SIG-M5 treated with dmso at 0.1 percent for 504 hours (cell line): ENCODE measurements around the gene CRABP1.

Source experiments
- DNase-seq: peaks from one replicate; lab custom pipeline; 2025; ENCODE audit not compliant: unreplicated experiment; lab: John Stamatoyannopoulos, UW

The CRABP1 gene

GRCh38 chr15:78316283-78317083 is 23.7 kb upstream of the CRABP1 start:
- DNase-seq = no peak

- DNase-seq = no peak
Measured at GRCh38 chr15:78317145-78317836, 22.9 kb upstream of the CRABP1 start.

GRCh38 chr15:78319588-78319987 is 20.6 kb upstream of the CRABP1 start:
- no peak for DNase-seq

GRCh38 chr15:78320183-78320582 is 20.0 kb upstream of the CRABP1 start:
- no peak for DNase-seq

GRCh38 chr15:78321041-78321570 is 19.0 kb upstream of the CRABP1 start:
- no peak for DNase-seq

DNA sequence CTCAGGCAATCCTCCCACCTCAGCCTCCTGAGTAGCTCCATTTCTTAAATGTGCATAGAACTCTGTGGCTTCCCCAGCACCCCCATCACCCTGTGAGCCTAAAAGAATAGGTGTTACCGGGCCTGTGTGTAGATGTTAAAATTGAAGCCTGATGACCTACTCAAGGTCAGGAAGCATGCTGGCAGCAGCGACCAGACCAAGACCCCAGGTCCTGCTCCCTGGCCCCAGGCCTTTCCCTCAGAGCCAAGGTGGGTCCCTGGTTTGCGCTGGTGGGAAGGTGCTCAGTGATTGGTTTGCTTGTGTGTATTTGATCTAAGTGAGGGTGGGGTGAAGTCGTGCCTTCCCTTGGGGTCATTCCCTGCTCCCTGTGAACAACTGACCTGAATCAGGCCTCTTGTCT is 18.4 kb upstream of the CRABP1 start:
- no peak for DNase-seq

DNA sequence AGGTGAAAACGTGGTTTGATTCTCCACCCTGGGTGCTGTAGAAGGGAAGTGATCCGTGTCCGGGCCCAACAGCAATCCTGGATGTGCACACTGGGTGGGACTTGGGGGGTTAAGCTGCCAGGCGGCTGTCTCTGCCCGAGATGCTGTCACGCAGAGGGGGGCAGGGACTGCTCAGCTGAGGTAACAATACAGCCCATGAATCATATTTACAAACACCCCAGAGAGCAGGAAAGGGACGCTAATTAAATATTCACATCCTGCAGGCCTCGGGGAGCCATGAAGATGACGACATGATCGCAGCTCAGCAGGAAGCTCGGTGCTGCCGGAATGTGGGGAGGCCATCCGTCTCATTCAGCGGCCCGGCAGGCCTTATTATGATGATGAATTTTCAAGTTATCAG is 17.9 kb upstream of the CRABP1 start:
- DNase-seq = no peak

DNA sequence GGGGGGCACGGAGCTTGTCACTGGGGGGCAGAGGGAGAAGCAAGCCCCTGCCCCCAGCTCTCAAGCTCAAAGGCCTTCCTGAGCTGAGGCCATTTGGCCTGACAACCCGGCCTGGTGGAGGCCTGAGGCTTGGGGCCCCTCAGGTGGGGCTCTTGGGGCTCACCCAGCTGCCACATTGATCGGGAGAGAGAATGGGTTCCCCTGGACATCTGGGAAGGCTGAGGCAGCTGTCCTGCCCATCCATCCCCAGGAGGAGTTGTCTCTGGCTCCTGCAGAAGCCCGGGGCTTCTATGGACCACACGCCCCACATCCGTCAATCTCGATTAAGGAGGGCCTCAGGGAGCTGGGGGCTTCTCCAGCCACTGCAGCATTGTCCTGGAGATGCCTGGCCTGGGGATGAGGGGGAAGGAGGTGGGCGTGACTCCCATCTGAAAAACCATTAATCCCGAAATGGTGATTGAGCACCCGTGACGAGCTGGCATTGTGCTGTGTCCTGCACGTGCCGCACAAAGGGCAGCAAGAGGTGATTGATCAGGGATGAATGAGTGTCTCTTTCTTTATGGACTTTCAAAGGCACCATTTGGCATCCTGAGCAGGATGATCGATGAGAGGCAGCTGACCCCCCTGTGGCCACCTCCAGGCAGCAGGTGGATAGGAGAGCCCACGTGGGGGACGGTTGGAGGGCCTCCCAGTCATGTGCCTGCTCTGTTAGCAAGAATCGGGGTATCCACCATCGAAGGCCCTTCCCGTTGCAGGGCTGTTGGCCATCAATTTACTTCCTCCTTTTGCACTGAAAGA is 17.2 kb upstream of the CRABP1 start:
- no peak for DNase-seq

GRCh38 chr15:78323693-78324092 is 16.5 kb upstream of the CRABP1 start:
- no peak for DNase-seq

DNA sequence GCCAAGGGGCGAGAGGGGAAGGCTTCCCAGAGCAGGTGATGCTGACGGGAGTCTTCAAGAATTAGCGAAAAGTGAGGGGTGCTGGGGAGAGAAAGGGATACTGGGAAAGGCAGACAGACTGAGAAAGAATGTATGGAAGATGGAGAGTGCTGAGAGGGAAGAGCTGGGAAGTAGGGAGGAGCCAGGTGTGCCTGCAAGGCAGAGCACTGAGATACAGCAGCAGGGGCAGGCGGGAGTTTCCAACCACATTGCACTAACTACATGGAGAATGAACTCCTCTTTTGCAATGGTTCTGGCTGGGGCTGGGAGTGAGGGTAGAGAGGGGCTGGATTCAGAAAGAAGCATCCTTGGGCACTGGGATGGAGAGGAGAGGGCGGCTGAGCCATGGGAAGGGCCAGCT is 16.0 kb upstream of the CRABP1 start:
- no peak for DNase-seq

DNA sequence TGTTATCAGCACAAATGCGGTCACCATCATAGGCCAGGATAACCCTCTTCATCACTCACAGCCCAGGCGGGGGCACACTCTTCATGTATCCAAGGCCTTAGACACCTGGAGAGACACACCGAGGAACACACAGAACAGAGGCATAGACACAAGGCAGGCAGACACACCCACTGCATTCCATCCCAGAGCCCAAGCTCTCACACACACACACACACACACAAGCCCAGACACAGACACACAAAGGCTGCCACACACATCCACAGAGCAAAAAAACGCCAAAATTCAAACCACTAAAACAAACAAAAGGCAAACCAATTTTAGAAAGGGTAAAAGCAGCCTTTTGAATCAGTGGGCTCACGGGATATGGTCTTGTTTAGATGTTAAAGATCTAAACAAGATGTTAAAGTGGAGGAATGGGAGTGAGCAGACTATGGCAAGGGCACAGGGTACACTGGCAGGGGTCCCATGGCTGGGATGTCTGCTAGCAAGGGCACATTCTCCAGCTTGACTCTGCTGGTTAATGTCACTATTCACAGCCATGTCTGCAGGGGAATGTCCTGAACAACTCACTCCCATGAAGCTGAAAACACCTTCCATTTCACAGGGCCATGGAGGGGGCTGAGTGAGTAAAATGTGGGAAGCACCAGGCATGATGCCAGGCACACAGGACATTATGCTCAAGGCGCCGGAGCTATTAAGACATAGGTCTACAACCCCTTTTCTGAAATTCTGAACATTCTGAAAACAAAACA is 14.9 kb upstream of the CRABP1 start:
- DNase-seq = no peak

DNA sequence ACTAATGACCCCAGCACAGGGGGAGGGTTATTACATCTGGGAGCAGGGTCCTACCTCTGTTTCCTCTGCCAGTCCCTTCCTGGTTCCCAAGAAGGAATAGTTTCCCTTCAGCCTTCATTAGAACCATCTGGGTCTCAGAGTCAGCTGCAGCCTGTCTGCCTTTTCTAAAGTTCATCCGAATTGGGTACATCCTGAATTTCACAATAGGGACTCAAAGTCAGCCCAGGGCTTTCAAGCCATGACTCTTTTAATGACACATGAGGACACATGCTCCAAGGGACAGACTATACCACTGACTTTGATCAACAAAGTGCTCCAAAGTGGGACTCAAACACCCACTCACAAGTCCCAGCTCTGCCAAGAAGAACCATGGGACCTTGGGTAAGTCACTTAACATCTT is 12.7 kb upstream of the CRABP1 start:
- DNase-seq = no peak

DNA sequence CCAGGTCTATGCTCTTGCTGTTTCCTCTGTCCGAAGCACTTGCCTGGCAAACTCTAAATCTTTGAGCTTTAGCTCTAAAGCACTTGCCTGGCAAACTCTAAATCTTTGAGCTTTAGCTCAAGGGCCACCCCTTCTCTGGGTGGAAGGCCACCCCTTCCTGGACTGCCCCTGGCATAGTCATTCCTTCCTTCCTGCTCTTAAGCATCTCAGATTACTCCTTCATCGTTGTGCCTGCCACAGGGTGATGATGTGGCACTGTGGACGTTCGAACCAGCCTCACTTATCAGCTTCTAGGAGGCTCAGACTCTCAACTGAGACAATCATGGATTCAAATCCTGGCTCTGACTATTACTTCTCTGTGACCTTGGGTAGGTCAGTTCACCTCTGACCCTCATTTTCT is 10.5 kb upstream of the CRABP1 start:
- DNase-seq = no peak

DNA sequence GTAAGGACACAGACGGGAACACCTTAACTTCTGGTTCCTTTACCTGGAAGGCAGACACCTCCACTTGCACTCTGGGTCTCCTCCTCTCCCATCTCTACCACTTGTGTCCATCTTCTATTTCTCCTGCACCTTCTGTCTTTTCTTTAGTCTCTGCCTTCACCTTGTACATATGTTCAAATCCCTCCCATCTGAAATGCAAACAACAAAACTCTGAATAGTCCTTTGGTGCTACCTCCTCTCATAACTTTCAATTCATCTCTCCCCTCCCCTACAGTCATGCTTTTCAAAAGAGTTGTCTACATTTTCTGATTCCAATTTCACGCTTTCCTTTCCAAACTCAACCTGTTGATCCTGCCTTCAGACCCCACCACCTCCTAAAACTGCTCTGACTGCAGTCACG is 5.3 kb upstream of the CRABP1 start:
- DNase-seq = no peak

DNA sequence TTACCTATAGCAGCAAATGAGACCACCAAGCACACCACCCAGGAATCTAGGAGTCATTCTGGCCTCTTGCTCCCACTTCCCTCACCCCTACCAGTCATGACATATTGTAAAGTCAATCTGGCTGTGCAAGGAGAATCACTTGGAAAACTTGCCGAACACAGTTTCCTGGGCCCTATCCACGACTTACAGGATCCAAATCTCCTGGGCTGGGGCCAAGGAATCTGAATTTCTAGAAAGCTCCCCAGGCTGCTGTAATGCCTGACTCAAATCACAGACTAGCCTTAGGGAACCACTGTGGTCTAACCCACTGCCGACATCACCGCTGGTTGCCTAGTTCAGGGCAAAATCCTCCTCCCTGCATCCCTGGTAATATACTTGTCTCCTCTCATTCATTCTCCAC is 4.2 kb upstream of the CRABP1 start:
- DNase-seq = no peak

DNA sequence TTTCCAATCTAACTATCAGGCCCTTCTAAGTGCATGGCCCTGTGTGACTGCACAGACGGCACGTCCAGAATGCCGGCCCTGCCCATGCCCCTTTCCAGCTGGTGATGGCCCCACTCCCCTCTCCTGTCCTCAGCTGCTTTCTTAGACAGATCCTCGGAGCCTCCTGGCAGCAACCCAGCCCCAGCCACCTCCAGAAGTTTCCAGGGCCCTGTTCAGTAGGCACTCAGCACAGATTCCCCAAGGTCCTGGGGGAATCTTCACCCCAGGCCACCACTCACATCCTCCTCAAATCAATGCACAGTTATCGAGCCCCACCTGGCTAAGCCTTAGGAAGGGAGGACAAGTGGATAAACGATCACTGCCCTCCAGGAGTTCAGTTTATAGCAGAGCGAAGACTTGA is 1.4 kb upstream of the CRABP1 start:
- no peak for DNase-seq

DNA sequence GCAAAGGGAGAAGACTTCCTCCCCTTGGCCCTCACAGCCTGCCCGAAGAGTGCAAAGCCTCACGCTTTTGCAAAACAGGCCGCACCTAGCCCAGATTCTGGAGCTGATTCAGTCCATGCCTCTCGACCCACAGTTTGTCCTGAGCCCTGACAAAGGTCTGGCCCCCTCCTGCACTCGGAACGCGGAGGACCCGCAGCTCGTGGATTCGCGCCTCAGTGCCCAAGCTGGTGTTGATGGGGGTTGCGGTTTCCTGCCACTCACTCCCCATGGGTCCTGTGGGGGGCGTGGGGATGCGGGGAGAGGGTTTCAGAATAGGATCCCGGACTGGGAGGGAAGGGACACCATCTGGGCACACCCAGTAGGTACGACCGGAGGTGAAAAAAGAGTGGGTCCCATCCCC is 594 bp upstream of the CRABP1 start:
- no peak for DNase-seq

DNA sequence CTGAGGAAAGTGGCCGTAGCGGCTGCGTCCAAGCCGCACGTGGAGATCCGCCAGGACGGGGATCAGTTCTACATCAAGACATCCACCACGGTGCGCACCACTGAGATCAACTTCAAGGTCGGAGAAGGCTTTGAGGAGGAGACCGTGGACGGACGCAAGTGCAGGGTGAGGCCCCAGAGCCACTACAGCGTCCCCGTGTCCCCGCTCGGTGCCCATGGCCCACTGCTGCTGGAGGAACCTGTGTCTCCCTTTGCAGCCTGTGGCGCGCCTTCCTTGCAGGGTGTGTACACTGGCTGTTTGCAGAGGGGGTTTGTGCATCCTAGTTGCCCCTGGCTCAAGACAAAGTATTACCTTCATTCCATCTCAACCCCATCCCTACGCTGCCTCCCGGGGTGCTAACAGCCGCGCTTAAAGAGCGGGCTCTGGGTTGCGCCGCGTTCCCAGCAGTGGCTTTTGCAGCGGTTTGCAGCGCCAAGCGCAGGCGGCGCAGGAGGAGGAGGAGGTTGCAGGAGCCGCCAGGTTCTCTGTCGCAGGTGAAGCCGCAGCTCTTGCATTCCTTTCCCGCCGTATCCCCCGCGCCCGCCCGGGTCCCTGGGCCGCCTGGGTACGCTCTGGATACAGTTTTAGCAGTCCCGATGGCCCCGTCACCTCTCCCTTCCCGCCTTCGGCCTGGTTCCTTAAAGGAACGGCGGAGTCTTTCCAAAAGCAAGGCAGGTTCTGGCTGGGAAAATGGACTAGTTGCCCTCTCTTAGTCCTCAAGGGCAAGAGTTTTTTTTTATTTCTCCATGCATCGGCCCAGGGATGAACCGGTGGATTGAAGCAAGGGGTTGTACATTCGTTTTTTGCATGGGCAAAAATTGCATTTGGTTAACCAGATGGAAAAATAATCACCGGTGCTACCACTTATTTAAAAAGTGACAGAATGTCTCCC is 1.2 kb downstream of the CRABP1 start:
- DNase-seq = no peak

GRCh38 chr15:78342021-78342420 is 1.9 kb downstream of the CRABP1 start:
- DNase-seq = no peak
